Measurements from ENCODE around the gene KRT1. TPM values are rescaled to one million over a fixed set of nuclear protein-coding genes. Genes with fewer than 3 reads are reported as not detected.
A peak's percentile ranks its signal among the peaks of the same experiment; 100 is the strongest.

Gene KRT1
- total RNA-seq, 3 donors from 2014 or later = not detected

- Histone ChIP-seq H3K36me3 (no peaks in the 10 kb centered on the region), H3K9me3 (no peaks in the 10 kb centered on the region), H3K4me3 (no peak overlapping the region), H3K4me1 (no peaks in the 10 kb centered on the region), H3K27me3 (no peaks in the 10 kb centered on the region), H3K27ac (no peak overlapping the region)
- TF ChIP-seq POLR2AphosphoS5 (IDR thresholded peaks at IDR 0.05) (no peak), POLR2A (IDR thresholded peaks at IDR 0.05) (no peak)
- TF ChIP-seq, protein P1, sequence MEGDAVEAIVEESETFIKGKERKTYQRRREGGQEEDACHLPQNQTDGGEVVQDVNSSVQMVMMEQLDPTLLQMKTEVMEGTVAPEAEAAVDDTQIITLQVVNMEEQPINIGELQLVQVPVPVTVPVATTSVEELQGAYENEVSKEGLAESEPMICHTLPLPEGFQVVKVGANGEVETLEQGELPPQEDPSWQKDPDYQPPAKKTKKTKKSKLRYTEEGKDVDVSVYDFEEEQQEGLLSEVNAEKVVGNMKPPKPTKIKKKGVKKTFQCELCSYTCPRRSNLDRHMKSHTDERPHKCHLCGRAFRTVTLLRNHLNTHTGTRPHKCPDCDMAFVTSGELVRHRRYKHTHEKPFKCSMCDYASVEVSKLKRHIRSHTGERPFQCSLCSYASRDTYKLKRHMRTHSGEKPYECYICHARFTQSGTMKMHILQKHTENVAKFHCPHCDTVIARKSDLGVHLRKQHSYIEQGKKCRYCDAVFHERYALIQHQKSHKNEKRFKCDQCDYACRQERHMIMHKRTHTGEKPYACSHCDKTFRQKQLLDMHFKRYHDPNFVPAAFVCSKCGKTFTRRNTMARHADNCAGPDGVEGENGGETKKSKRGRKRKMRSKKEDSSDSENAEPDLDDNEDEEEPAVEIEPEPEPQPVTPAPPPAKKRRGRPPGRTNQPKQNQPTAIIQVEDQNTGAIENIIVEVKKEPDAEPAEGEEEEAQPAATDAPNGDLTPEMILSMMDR (IDR thresholded peaks at IDR 0.05) = no peak
- intact Hi-C loops (cut with DNase I; ENCODE audit: low total_unique reads) = no loop called here
- DNase-seq (ENCODE audit: low spot score in 2 of 2) = no peak
These were observed 35.0 kb downstream of the KRT1 start for GRCh38 chr12:52645120-52645761.

DNA sequence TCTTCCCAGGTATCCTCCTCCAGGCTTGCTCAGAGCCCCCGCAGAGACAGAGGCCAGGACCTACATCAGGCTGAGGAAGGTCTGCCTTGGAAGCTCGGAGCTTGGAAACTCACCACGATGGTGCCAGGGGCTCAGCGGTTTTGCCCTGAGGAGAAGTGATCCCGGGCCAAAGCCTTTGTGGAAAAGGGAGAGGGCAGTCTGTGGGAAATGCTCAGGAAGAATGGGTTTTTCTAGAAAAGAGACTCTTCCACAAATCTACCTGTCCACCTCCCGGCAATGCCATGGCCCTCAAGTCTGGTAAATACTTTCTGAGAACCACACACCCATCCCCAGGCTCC lies 36.2 kb downstream of the KRT1 start:
- Histone ChIP-seq H3K27me3 (no peaks in the 10 kb centered on the region), H3K4me3 (no peak overlapping the region), H3K9me3 (no peaks in the 10 kb centered on the region), H3K36me3 (no peaks in the 10 kb centered on the region), H3K4me1 (no peaks in the 10 kb centered on the region), H3K27ac (no peak overlapping the region)
- no peak for TF ChIP-seq POLR2AphosphoS5 (IDR thresholded peaks at IDR 0.05)
- TF ChIP-seq, protein P1 (IDR thresholded peaks at IDR 0.05) = no peak
- TF ChIP-seq POLR2A (IDR thresholded peaks at IDR 0.05) = no peak
- DNase-seq (ENCODE audit: low spot score in 2 of 2) = no peak
- intact Hi-C loops (cut with DNase I; ENCODE audit: low total_unique reads) = no loop called here

GRCh38 chr12:52643233-52644077 lies 36.8 kb downstream of the KRT1 start:
- no peak for TF ChIP-seq POLR2AphosphoS5 (IDR thresholded peaks at IDR 0.05)
- TF ChIP-seq, protein P1 (IDR thresholded peaks at IDR 0.05) = no peak
- no peak for TF ChIP-seq POLR2A (IDR thresholded peaks at IDR 0.05)
- Histone ChIP-seq H3K4me3 (no peak overlapping the region), H3K9me3 (no peaks in the 10 kb centered on the region), H3K27ac (no peak overlapping the region), H3K4me1 (no peaks in the 10 kb centered on the region), H3K27me3 (no peaks in the 10 kb centered on the region), H3K36me3 (no peaks in the 10 kb centered on the region)
- intact Hi-C loops (cut with DNase I; ENCODE audit: low total_unique reads) = no loop called here
- peak in 1 of 2 donors; percentile 10 for DNase-seq (ENCODE audit: low spot score in 2 of 2)

- peak in 1 of 2 donors; percentile 6 for DNase-seq (ENCODE audit: low spot score in 2 of 2)
- H3K4me1 ChIP-seq = no peaks in the 10 kb centered on the region
- intact Hi-C loops (cut with DNase I; ENCODE audit: low total_unique reads) = no loop called here
- no peak overlapping the region for H3K27ac ChIP-seq
- H3K27me3 ChIP-seq = no peaks in the 10 kb centered on the region
- H3K36me3 ChIP-seq = no peaks in the 10 kb centered on the region
- H3K9me3 ChIP-seq = no peaks in the 10 kb centered on the region
- no peak overlapping the region for H3K4me3 ChIP-seq
- TF ChIP-seq POLR2AphosphoS5 (IDR thresholded peaks at IDR 0.05) = no peak
- TF ChIP-seq POLR2A (IDR thresholded peaks at IDR 0.05) = no peak
- TF ChIP-seq, protein P1 (IDR thresholded peaks at IDR 0.05) = no peak
These were observed 38.7 kb downstream of the KRT1 start for GRCh38 chr12:52641468-52641867.

DNA sequence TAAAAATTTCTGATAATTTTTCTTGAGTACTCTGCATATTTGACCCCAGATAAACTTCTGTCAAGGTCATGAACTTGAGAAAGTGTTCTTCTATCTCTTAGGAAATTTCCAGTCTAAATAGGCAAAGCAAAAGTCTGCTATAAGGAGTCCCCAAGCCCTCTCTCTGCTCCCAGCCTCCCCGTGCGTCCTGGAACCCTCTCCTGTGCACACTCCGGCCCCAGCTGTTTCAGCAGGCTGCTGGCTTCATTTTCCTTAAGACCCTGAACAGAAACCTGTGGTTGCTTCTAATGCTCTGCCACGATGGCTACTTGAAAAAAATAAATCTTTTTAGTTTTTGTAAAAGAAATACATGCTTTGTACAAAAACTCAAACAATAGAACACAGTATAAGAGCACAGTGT lies 42.9 kb downstream of the KRT1 start:
- intact Hi-C loops (cut with DNase I; ENCODE audit: low total_unique reads) = no loop called here
- no peaks in the 10 kb centered on the region for H3K36me3 ChIP-seq
- DNase-seq (ENCODE audit: low spot score in 2 of 2) = no peak
- H3K27ac ChIP-seq = no peak overlapping the region
- no peaks in the 10 kb centered on the region for H3K4me1 ChIP-seq
- H3K27me3 ChIP-seq = no peaks in the 10 kb centered on the region
- H3K9me3 ChIP-seq = no peaks in the 10 kb centered on the region
- no peak overlapping the region for H3K4me3 ChIP-seq
- TF ChIP-seq POLR2A (IDR thresholded peaks at IDR 0.05) (no peak), POLR2AphosphoS5 (IDR thresholded peaks at IDR 0.05) (no peak)
- TF ChIP-seq, protein P1 (IDR thresholded peaks at IDR 0.05) = no peak
